GM12878 (cell line): ENCODE results near the gene BBS2. TPM values are rescaled to one million over a fixed set of nuclear protein-coding genes. Genes with fewer than 3 reads are reported as not detected.
A peak's percentile ranks its signal among the peaks of the same experiment; 100 is the strongest.

ENCODE experiments used
- ATAC-seq: fragments of 200-7000 bp; cut with Tn5 transposase; 3 replicates; pipeline ENCODE4 v1.9.1; 2020; ENCODE audit warnings: mild to moderate bottlenecking, moderate library complexity
- BruUV-seq: library from RNA; stranded (reverse); fragments of 400-500 nt; replicated peaks from 2 replicates; lab custom pipeline; 2021; lab: Mats Ljungman, UMichigan
- CTCF ChIA-PET: fragments of 300-600 bp; sonication (Branson Sonifier 250); formaldehyde crosslinking; extraction: SDS; loops from one replicate; lab custom pipeline; 2021; ENCODE audit warnings: inconsistent platforms; lab: Yijun Ruan, JAX
- POLR2A ChIA-PET: fragments of 350-600 bp; formaldehyde crosslinking; extraction: SDS; loops from one replicate; lab custom pipeline; 2021; ENCODE audit warnings: inconsistent platforms; lab: Charles Lee
- RAD21 ChIA-PET: fragments of 300-600 bp; sonication (Branson Sonifier 250); formaldehyde crosslinking; loops from one replicate; lab custom pipeline; 2023; ENCODE audit warnings: antibody characterized with exemption; ENCODE audit not compliant: unreplicated experiment; lab: Charles Lee
- SMC1A ChIA-PET: fragments of 300-600 bp; sonication (Branson Sonifier 250); formaldehyde crosslinking; loops from one replicate; lab custom pipeline; 2023; ENCODE audit not compliant: unreplicated experiment, uncharacterized antibody; lab: Charles Lee
- DNase-seq: peaks from one replicate; pipeline ENCODE4 v3.0.0-alpha.2; 2011; ENCODE audit warnings: low read depth, low spot score
- FAIRE-seq: peaks from 3 replicates; lab custom pipeline; 2011; peaks lifted over from hg19 to GRCh38; lab: Jason Lieb, UNC
- H2AFZ ChIP-seq: 2 replicates; pipeline ENCODE4 v1.6.0; 2011; ENCODE audit warnings: low read depth, low read length, control low read depth; ENCODE audit not compliant: control insufficient read depth
- H3K27ac ChIP-seq: 2 replicates; pipeline ENCODE4 v1.5.1; 2011; ENCODE audit warnings: control low read depth; ENCODE audit not compliant: control insufficient read depth, insufficient read depth
- H3K27me3 ChIP-seq, 2 experiments: replicated peaks in 1 of 2; 2 replicates each; pipeline versions ENCODE4 v1.6.0 to v1.6.1; 2011; ENCODE audit warnings: low read length in 1 of 2; ENCODE audit not compliant: control insufficient read depth in 2 of 2, insufficient read depth in 2 of 2
- H3K36me3 ChIP-seq, 2 experiments: 2 replicates each; pipeline ENCODE4 v1.5.1; 2011; ENCODE audit warnings: low read length in 1 of 2; ENCODE audit not compliant: control insufficient read depth in 2 of 2, insufficient read depth in 2 of 2
- H3K4me1 ChIP-seq: 2 replicates; pipeline ENCODE4 v1.6.1; 2011; ENCODE audit warnings: mild to moderate bottlenecking, low read length, moderate library complexity, mixed read lengths; ENCODE audit not compliant: control insufficient read depth, insufficient read depth
- H3K4me2 ChIP-seq: 2 replicates; pipeline ENCODE4 v1.6.0; 2011; ENCODE audit warnings: control low read depth; ENCODE audit not compliant: control insufficient read depth, insufficient read depth
- H3K4me3 ChIP-seq: fragments of 200-600 bp; sonication (generic); 2 replicates; pipeline ENCODE4 v1.5.1; 2016
- H3K79me2 ChIP-seq: 2 replicates; pipeline ENCODE4 v1.6.0; 2011; ENCODE audit warnings: low read length; ENCODE audit not compliant: control insufficient read depth, insufficient read depth
- H3K9ac ChIP-seq: 2 replicates; pipeline ENCODE4 v1.8.0; 2011; ENCODE audit warnings: low read length, control low read depth, mixed read lengths; ENCODE audit not compliant: control insufficient read depth, insufficient read depth
- H3K9me3 ChIP-seq: replicated peaks from 3 replicates; pipeline ENCODE4 v1.5.1; 2011; ENCODE audit warnings: mild to moderate bottlenecking, low read length; ENCODE audit not compliant: control insufficient read depth, insufficient read depth
- H4K20me1 ChIP-seq: 2 replicates; pipeline ENCODE4 v1.6.0; 2011; ENCODE audit not compliant: control insufficient read depth, insufficient read depth
- CBX5 ChIP-seq: sonication (generic); IDR thresholded peaks from 2 replicates; pipeline ENCODE4 v1.6.1; 2016; ENCODE audit warnings: low read depth, moderate library complexity, mild to moderate bottlenecking, inconsistent platforms
- CHD2 ChIP-seq: IDR thresholded peaks from 2 replicates; pipeline ENCODE4 v1.6.1; 2011; ENCODE audit warnings: low read depth, low read length, improper control_type of control experiment, borderline replicate concordance
- CREM ChIP-seq: IDR thresholded peaks from 2 replicates; pipeline ENCODE4 v1.6.1; 2014; ENCODE audit warnings: antibody characterized with exemption, low read depth
- EGR1 ChIP-seq, 2 experiments: IDR thresholded peaks; 1 replicate in 1 of 2; 2 replicates in 1 of 2; pipeline ENCODE4 v1.6.1; 2011 to 2012; ENCODE audit warnings: low read depth in 2 of 2, low read length in 2 of 2, borderline replicate concordance in 1 of 2, mild to moderate bottlenecking in 1 of 2, moderate library complexity in 1 of 2
- ELK1 ChIP-seq: IDR thresholded peaks from 2 replicates; pipeline ENCODE4 v1.6.1; 2012; ENCODE audit warnings: low read depth, low read length, improper control_type of control experiment
- KLF5 ChIP-seq: fragments of 450-650 bp; IDR thresholded peaks from 2 replicates; pipeline ENCODE4 v1.6.1; 2014; ENCODE audit warnings: mild to moderate bottlenecking; ENCODE audit not compliant: partially characterized antibody
- SIN3A ChIP-seq: IDR thresholded peaks from 2 replicates; pipeline ENCODE4 v1.6.1; 2012; ENCODE audit warnings: low read depth, low read length, improper control_type of control experiment
- STAT3 ChIP-seq: IDR thresholded peaks from 2 replicates; pipeline ENCODE4 v1.6.1; 2011; ENCODE audit warnings: low read depth, low read length, improper control_type of control experiment
- WGBS: methylation state at CpG from one replicate; pipeline ENCODE4 v1.1.6; 2016; ENCODE audit warnings: low lambda C conversion rate; ENCODE audit not compliant: insufficient replicate concordance, insufficient coverage; ENCODE audit errors: missing lambda C conversion rate; 5-methylcytosine and 5-hydroxymethylcytosine counted together
- in situ Hi-C: fragments of 300-500 bp; cut with MboI; formaldehyde crosslinking; loops from 9 replicates; pipeline ENCODE4 v1.14.3; 2018; ENCODE audit warnings: mixed read lengths
- intact Hi-C: fragments of 100-400 bp; cut with micrococcal nuclease; formaldehyde crosslinking; loops from one replicate; pipeline ENCODE4 v1.14.2; 2022; ENCODE audit not compliant: unreplicated experiment
- polyA plus RNA-seq, 11 experiments: library from polyadenylated mRNA; depleted of rRNA in 4 of 11; unstranded in 6 of 11; stranded (reverse) in 5 of 11; fragments of >200 nt; fragmentation: Nextera tagmentation in 4 of 11; fragmentation: Illumina TruSeq in 1 of 11; extraction: Ambion mirVana in 4 of 11; extraction: Trizol in 1 of 11; gene quantifications; 1 replicate in 1 of 11; 2 replicates in 10 of 11; pipeline versions ENCODE4 v1.2.1 to v1.2.3, GENCODE V29; 2011 to 2016; ENCODE audit warnings: inconsistent platforms in 2 of 11, missing spikeins in 2 of 11, low read depth in 1 of 11
- total RNA-seq, 4 experiments: library from RNA; depleted of rRNA in 3 of 4; stranded (reverse); fragments of >200 nt in 3 of 4; fragmentation: Illumina TruSeq in 1 of 4; extraction: Trizol in 1 of 4; gene quantifications; 2 replicates each; pipeline versions ENCODE4 v1.2.1 to v1.2.3, GENCODE V29; 2013 to 2021
- TF ChIP-seq, protein P1 (sequence below): fragments of 450-650 bp; formaldehyde crosslinking; IDR thresholded peaks from 2 replicates; pipeline ENCODE4 v1.5.0; 2022; ENCODE audit warnings: mild to moderate bottlenecking, missing genetic modification characterization

The BBS2 gene
- total and polyA plus RNA-seq, 10 of the 15 experiments (the other 5 are each of a cell fraction or from before 2014, with no cell fraction given), result 4.9 to 38.3 (median 16.4) TPM

- TF ChIP-seq ELK1 (peak; percentile 65), CHD2 (peak; percentile 95), KLF5 (no peak), CREM (no peak; the same call in 1 of the 2 replicates)
Measured at GRCh38 chr16:56450986-56451752, 68.7 kb downstream of the BBS2 start, which contains the start of the genes NUDT21 and OGFOD1 (continued).

DNA sequence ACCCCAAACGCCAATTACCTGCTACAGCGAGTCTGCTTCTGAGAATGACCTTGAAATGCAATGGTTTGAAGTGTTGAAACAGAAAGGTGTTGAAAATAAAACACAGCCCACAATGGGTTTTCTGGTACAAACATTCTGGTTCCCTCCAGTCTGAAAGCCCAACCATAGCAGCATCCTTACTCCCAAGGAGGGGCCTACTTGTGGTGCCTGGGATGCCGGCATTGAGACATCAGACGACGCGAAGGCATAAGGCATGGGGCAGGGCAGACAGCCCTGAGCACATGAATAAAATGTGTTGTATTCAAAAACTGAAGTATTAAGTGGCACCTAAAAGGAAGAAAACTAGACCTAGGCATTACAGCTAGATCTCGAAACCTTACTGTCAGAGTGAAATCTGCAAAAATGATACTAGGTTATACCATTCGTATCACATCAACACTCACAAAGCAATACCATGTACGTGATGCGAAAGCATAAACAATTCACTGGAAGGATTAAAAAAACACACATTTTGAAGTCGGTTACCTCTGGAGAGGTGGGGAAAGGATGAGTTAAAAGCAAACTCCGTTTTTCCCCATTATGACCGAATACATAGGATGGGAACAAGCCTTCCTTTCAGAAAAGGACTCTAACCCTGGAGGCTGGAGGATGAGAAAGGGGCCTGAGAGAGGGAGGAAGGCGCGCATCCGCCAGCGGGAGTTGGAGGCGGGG lies 69.4 kb downstream of the BBS2 start:
- ChIA-PET POLR2A (interaction anchor here (0.6 to 2.3 kb wide), 6 partner anchors 10 to 287 kb away, joined by 3 to 8 read pairs (median 4); no protein-coding TSS in a partner anchor), RAD21 (interaction anchor here (0.8 to 1.4 kb wide), 5 partner anchors 11 to 251 kb away, joined by 3 to 11 read pairs (median 3); partner anchors contain the start of gene BBS2), SMC1A (interaction anchor here (0.7 to 1.3 kb wide), 6 partner anchors 21 to 37 kb away, joined by 3 to 8 read pairs (median 4); no protein-coding TSS in a partner anchor), CTCF (interaction anchor here (0.6 to 1.4 kb wide), 7 partner anchors 10 to 251 kb away, joined by 3 to 8 read pairs (median 4); no protein-coding TSS in a partner anchor)
- Histone ChIP-seq H3K36me3 (peaks cover 0 to 17% of the 10 kb centered on the region in 2 experiments; a peak in 2 of 4 replicates), H3K27me3 (no peaks in the 10 kb centered on the region), H3K9ac (peak overlapping the region; percentile 89), H3K4me3 (peak overlapping the region; percentile 94), H3K27ac (peak overlapping the region; percentile 83), H2AFZ (peak overlapping the region; percentile 88), H4K20me1 (no peaks in the 10 kb centered on the region), H3K4me1 (peaks cover 1% of the 10 kb centered on the region; the same call in 1 of the 2 replicates), H3K9me3 (no peaks in the 10 kb centered on the region), H3K4me2 (peak overlapping the region; percentile 97), H3K79me2 (peaks cover 78% of the 10 kb centered on the region)
- ATAC-seq, result peak; percentile 51
- no peak for DNase-seq
- TF ChIP-seq CBX5 (no peak), STAT3 (no peak), SIN3A (0 out of 2 replicates have a peak, but pooled peaks have one; percentile 16), EGR1 (IDR thresholded peaks at IDR 0.05; ENCODE audit: borderline replicate concordance in 1 of 2, low read depth in 2 of 2, low read length in 2 of 2) (peak in 1 of 2 experiments; percentile 34; a peak in 1 of 3 replicates)
- TF ChIP-seq, protein P1, sequence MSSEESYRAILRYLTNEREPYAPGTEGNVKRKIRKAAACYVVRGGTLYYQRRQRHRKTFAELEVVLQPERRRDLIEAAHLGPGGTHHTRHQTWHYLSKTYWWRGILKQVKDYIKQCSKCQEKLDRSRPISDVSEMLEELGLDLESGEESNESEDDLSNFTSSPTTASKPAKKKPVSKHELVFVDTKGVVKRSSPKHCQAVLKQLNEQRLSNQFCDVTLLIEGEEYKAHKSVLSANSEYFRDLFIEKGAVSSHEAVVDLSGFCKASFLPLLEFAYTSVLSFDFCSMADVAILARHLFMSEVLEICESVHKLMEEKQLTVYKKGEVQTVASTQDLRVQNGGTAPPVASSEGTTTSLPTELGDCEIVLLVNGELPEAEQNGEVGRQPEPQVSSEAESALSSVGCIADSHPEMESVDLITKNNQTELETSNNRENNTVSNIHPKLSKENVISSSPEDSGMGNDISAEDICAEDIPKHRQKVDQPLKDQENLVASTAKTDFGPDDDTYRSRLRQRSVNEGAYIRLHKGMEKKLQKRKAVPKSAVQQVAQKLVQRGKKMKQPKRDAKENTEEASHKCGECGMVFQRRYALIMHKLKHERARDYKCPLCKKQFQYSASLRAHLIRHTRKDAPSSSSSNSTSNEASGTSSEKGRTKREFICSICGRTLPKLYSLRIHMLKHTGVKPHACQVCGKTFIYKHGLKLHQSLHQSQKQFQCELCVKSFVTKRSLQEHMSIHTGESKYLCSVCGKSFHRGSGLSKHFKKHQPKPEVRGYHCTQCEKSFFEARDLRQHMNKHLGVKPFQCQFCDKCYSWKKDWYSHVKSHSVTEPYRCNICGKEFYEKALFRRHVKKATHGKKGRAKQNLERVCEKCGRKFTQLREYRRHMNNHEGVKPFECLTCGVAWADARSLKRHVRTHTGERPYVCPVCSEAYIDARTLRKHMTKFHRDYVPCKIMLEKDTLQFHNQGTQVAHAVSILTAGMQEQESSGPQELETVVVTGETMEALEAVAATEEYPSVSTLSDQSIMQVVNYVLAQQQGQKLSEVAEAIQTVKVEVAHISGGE, result no peak
- intact Hi-C loops (no loop called here), in situ Hi-C loops (no loop called here)
- FAIRE-seq, result no peak
- WGBS, result under 1% methylated on average over 18 of the region's 18 CpGs
- TSS peak; percentile 65 for BruUV-seq
